NCI-H1694 (cell line): ENCODE results near the gene SRPK2.

Experiments
- DNase-seq: peaks from one replicate; lab custom pipeline; 2025; lab: John Stamatoyannopoulos, UW

SRPK2 gene

DNA sequence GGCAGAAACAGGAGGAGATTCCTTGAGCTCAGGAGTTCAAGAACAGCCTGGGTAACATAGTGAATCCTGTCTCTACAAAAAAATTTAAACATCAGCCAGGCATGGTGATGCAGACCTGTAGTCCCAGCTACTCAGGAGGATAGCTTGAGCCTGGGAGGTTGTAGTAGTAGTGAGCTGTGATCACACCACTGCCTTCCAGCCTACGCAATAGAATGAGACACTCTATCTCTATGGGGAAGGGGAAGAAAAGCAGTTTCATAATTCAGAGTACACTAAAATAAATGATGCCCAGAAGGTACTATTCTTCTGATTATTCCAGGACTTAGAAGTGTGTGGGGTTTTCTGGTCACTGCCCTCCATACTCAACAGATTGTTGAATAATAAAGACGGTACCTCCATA, 197.4 kb downstream of the SRPK2 start:
- no peak for DNase-seq

DNA sequence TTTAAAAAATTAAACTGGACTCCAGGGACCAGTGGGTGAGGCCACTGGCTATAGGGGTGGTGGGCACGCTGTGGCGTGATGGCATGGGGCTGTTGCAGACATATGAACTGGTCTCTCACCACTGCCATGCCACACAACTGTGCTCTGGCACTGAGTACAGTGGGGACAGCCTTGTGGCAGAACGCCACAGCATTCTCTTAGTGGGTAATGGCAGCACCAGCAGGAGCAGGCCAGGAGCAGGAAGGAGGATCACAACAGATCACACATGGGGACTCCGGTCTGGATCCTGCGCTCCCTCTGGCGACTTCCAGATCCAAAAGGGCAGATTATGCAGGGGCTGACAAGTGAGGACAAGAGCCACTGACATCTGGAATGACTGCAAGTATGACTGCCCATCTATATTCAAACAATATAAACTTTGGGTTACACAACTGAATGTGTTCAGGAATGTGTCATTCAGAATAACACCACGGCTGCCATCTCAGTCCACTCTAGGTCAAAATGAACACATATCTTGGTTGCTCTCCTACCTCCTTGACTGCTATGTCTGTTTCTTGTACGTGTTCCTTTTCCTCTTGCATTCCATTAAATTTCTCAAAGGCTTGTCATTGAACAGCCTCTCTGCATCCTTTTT, 198.7 kb downstream of the SRPK2 start:
- DNase-seq: no peak

DNA sequence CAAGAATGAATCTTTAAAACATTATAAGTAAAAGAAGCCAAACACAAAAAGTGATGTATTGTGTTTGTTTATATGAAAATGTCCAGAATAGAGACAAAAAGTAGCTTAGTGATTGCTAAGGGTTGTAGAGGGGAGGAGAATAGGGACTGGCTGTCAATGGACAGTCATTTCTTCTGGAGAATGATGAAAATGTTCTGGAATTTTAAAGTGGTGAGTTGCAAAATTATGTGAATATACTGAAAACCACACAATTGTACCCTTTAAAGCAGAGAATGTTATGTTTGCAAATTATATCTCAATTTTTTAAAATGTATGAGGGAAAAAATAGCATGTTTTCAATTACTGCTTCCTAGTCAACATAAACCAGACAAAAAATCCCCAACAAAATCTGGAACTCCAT, 200.5 kb downstream of the SRPK2 start:
- no peak for DNase-seq

GRCh38 chr7:105187302-105188169, 201.2 kb downstream of the SRPK2 start:
- DNase-seq: no peak

- DNase-seq: no peak
Observed at GRCh38 chr7:105185290-105186010, 203.3 kb downstream of the SRPK2 start.

DNA sequence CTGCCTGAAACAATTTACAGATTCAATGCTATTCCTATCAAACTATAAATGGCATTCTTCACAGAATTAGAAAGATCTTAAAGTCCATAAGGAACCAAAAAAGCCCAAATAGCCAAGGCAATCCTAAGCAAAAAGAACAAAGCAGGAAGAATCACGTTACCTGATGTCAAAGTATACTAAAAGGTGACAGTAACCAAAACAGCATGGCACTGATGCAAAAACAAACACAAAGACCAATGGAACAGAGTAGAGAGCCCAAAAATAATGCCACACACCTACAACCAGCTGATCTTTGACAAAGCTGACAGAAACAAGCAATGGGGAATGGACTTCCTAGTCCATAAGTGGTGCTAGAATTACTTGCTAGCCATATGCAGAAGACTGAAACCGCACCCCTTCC, 208.7 kb downstream of the SRPK2 start:
- DNase-seq: no peak

GRCh38 chr7:105178928-105179541, 209.7 kb downstream of the SRPK2 start:
- no peak for DNase-seq

DNA sequence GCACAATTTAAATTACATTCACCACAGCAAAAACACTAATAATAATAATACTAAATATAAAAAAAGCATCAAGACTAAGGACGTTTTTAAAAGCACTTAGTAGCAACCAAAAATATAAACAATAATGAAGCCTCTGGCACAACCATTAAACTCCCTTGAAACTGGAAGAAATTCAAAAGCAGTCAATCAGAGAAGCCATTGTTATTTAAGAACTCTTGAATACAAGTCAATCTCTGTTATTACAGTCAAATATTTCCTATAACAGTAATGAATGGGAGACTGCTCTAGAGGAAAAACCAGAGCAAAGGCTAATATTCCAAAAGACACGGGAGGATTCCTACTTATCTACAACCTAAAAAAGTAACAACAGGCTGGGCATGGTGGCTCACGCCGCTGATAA, 210.5 kb downstream of the SRPK2 start:
- no peak for DNase-seq

DNA sequence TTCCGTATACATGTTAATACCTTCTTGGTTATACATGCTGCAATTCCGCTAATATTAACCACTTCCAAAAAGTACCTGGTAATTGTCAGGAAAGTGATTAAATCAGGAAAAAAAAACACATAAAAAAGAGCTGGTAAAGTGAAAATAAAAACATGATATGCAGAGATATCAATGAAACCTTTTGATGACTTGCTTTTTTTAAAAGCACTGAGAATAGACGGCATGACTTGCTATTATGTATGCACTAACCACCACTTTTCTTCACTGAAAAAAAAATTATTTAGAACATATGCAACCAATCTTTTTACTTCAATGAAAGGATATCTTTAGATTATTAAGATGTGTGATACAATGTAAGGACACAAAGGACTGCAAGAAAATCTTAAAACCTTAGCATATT, 211.7 kb downstream of the SRPK2 start:
- DNase-seq: no peak

DNA sequence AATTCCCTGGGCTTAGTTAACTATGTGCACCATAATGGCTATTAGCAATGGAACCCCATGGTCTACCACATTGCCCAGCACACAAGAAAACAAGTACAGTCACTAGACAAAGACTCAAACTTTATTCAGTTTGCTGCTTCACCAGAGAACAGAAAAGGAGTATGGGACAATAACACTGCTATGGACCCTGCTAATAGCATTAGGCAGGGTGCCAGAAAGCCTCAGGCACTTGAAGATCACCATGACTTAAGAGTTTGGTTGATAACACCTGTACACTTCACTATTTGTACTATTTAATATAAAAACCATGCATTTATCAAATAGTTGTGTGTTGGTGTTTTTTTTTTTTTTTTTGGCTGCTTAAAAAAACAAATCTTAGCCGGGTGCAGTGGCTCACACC, 215.1 kb downstream of the SRPK2 start:
- DNase-seq: no peak

- DNase-seq: no peak
Observed at GRCh38 chr7:105164751-105165150, 224.0 kb downstream of the SRPK2 start.

DNA sequence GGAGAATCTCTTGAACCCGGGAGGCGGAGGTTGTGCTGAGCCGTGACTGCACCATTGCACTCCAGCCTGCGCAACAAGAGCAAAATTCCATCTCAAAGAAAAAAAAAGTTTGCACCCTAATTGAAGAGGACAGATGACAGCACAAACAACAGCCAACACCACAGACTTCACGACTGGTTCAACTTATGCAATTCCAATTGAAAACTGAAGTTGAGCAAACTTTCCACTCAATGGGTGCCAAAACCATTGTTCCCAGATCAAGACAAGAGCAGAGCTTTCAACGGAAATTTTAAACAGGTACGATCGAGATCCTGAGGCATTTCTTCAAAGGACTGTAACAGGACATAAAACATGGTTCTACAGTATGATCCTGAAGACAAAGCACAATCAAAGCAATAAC, 225.0 kb downstream of the SRPK2 start:
- DNase-seq: no peak

DNA sequence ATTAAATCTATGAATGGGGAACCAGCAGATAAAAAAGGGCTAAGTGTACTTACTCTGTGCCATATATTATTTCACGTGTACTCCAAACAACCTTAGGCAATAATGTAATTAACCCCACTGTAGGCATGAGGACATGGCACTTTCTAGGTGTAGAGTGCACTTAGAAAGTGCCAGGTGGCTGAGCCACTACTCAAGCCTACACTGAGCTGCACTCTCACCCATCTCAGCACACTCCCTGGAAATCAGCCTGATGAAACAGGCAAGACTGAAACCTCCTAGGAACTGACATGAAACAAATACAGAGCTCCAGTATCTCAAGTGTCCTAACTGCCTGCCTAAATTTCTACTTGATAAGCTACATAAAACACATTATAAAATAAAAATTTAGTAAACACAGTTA, 227.4 kb downstream of the SRPK2 start:
- DNase-seq: no peak

DNA sequence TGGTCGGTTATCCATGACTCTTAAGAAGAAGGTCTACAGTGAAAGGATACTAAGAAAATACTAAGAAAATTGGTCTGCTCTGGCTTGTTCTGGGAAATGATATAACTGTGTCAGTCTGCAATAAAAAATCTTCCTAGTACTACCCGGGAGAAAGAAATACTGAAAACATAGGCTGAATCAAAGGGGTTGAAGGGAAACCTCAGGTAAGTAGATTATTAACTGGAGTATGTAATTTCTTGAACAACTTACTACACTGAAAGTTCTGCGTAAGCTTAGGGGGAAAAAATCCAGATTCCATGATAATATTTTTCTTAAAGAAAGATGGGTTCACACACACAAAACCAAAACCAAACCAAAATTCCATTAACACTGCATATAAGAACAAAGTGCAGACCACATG, 231.4 kb downstream of the SRPK2 start:
- no peak for DNase-seq

DNA sequence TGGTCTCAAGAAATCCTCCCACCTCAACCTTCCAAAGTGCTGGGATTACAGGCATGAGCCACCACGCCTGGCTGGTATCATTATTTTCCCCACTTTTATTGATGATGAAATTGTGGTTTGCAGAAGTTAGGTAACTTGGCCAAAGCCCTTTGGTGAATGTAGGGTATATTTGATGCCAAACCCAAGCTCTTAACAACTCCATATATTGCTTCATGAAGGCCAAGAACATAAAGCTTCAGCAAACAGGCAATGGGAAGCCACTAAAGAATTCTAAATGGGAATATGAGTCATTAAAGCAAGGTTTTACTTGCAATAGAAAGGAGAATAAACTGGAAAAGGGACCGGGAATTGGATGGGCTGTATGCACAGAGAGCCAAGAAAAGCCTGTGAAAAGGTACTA, 232.0 kb downstream of the SRPK2 start:
- no peak for DNase-seq

- no peak for DNase-seq
Observed at GRCh38 chr7:105154084-105154483, 234.6 kb downstream of the SRPK2 start.

DNA sequence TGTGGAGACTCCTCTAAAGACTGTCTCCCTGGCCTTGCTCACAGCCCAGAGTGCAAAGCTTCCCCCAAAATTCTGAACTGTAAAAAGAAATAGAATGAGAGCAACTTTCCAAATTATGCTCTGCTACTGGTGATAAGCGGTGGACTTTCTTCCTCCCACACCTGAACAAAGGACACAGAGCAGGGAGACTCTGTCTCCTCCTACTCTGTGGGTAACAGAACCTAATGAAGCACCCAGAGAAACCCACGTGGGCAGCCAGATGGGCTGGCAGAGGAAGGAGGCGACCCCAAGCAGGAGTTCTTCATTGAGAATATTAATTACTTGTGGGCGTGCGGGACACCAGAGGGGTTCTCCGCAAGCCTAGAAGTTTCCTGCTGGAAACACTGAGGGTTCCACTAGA, 235.2 kb downstream of the SRPK2 start:
- no peak for DNase-seq

- DNase-seq: no peak
Observed at GRCh38 chr7:105151152-105151551, 237.6 kb downstream of the SRPK2 start.

DNA sequence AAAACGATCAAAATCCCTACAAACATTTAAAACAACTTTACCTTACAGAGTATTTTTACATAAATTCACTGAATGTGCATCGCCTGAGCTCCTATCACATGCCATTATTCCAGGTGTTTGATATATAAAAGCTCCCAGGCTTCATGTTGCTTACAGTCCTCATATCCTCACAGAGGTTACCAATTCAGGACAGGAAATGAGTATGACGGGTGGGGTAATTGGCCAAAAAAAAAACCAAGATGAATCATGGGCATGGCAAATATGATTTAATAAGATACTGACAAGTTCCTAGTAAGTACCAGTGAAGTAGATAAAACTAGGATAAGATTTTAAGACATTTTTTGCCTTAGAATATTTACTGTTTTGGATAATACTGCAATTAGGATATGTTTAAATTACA, 238.9 kb downstream of the SRPK2 start:
- no peak for DNase-seq

DNA sequence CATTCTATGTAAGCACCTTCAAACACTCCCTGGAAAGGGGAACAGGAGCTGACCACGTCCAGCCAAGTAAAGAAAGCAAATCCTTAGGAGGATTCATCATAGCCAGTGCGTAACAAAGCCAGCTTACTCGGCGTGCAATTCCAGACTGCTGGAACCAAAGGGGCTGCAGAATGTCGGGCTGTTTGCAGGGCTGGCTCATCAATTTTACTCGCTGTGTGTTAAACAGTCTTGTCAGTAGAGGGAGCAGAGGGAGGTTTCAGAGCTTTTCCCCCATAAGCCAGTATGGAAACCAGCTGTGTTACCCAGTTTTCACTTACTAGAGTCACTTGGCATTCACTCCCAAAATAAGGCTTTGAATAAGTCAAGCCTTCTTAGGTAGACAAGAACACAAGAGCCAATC, 247.7 kb downstream of the SRPK2 start:
- DNase-seq: peak; percentile 11

GRCh38 chr7:105139381-105139780, 249.3 kb downstream of the SRPK2 start:
- DNase-seq: no peak

DNA sequence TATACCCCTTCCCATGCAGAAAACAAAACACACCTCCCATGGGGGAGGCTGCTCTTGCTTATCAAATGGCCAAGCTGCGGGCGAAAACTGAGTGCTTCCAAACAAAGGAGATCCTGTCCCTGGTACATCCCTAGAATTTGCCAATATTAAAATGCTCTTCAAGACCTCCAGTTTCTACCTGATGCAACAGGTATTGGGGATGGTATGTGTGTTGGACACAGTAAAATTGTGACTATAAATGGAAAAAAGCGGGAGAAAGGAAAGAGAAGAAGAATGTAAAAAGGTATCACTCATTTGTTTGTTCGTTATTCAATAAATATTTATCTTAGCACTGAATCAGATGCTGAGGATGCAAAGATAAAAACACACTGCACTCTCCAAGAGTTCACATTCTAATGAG, 250.8 kb downstream of the SRPK2 start:
- DNase-seq: no peak

DNA sequence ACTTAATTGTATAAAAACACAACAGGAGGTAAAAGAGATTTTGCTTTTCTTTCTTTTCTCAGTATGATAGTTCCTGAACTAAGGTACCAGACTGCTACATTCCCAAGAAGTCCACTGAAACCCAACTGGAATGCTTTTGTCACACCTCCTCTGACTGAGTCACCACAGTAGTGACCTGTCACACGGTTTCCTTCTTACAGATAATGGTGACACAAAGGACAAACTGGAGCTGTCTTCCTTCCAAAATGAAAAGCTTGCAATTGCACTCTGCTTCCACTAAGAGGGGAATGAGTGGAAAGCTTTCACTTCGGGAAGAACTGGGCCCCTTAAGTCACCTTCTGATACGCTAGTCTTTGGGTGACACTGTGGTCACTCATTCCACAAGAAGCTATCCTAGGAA, 252.5 kb downstream of the SRPK2 start:
- DNase-seq: no peak
